Mucosa of descending colon (tissue), 3 donors: ENCODE data around the gene NRP2. TPM values are rescaled to one million over a fixed set of nuclear protein-coding genes. Genes with fewer than 3 reads are reported as not detected.

Experiments
- ATAC-seq: fragments of 200-7000 bp; cut with Tn5 transposase; one replicate; pipeline ENCODE4 v1.9.1; 2020; ENCODE audit warnings: mild to moderate bottlenecking, moderate library complexity
- DNase-seq, 3 donors: peaks; one replicate each; pipeline ENCODE4 v3.0.0-alpha.2; 2020
- H3K36me3 ChIP-seq: fragments of 200-600 bp; one replicate; pipeline ENCODE4 v1.8.0; 2021; ENCODE audit warnings: low read depth, mild to moderate bottlenecking
- H3K4me1 ChIP-seq: fragments of 200-600 bp; one replicate; pipeline ENCODE4 v1.8.0; 2021; ENCODE audit warnings: low read depth, mild to moderate bottlenecking
- H3K4me3 ChIP-seq: fragments of 200-600 bp; one replicate; pipeline ENCODE4 v1.8.0; 2021; ENCODE audit warnings: mild to moderate bottlenecking
- H3K9me3 ChIP-seq: fragments of 200-600 bp; one replicate; pipeline ENCODE4 v1.8.0; 2021; ENCODE audit warnings: mild to moderate bottlenecking
- CTCF ChIP-seq: fragments of 200-600 bp; IDR thresholded peaks from one replicate; pipeline ENCODE4 v1.8.0; 2022; ENCODE audit warnings: antibody characterized with exemption, mild to moderate bottlenecking
- intact Hi-C, 2 donors: fragments of 100-400 bp; cut with DNase I in 1 of 2; cut with micrococcal nuclease in 1 of 2; formaldehyde crosslinking; loops; one replicate each; pipeline versions ENCODE4 v1.11.0 to v1.11.1; 2022; cut with DNase I, micrococcal nuclease
- total RNA-seq, 3 donors: library from RNA; stranded (reverse); fragmentation: NEBNext Ultra II Directional in 2 of 3; extraction: Animal tissue kit (Norgen Biotek cat#: 25700) in 2 of 3; gene quantifications; one replicate each; pipeline versions ENCODE4 v1.2.1 to v1.2.4, GENCODE V29; 2021 to 2023
- donor health status: DM: no; HTN: no; CAD: no; lungs with moderate emphysema.
- donor health status: DM: no; HTN: no; CAD: no.
- donor health status: DM: no; HTN: yes; CAD: no.

NRP2 gene
- total RNA-seq, 3 donors from 2014 or later: 12.3 to 300 (median 19.2) TPM

GRCh38 chr2:205749078-205749477 is 66.8 kb downstream of the NRP2 start:
- Histone ChIP-seq H3K4me1 (peaks cover 4% of the 10 kb centered on the region), H3K4me3 (no peak overlapping the region), H3K9me3 (no peaks in the 10 kb centered on the region), H3K36me3 (no peaks in the 10 kb centered on the region)
- no peak for DNase-seq
- TF ChIP-seq CTCF: no peak
- ATAC-seq: no peak
- intact Hi-C loops: no loop called here

- H3K4me3 ChIP-seq: no peak overlapping the region
- no peaks in the 10 kb centered on the region for H3K9me3 ChIP-seq
- DNase-seq (no peak), ATAC-seq (no peak)
- H3K4me1 ChIP-seq: peaks cover 8% of the 10 kb centered on the region
- no peaks in the 10 kb centered on the region for H3K36me3 ChIP-seq
- TF ChIP-seq CTCF: no peak
- intact Hi-C loops: no loop called here
These were observed 68.5 kb downstream of the NRP2 start for GRCh38 chr2:205750797-205751196.

- Histone ChIP-seq H3K4me1 (peaks cover 8% of the 10 kb centered on the region), H3K36me3 (no peaks in the 10 kb centered on the region), H3K9me3 (no peaks in the 10 kb centered on the region), H3K4me3 (no peak overlapping the region)
- TF ChIP-seq CTCF: no peak
- intact Hi-C loops: no loop called here
- ATAC-seq (no peak), DNase-seq (no peak)
These were observed 69.3 kb downstream of the NRP2 start for GRCh38 chr2:205751569-205752031.

- ATAC-seq (no peak), DNase-seq (no peak)
- Histone ChIP-seq H3K4me1 (peaks cover 8% of the 10 kb centered on the region), H3K9me3 (no peaks in the 10 kb centered on the region), H3K4me3 (no peak overlapping the region), H3K36me3 (no peaks in the 10 kb centered on the region)
- TF ChIP-seq CTCF: no peak
- intact Hi-C loops: no loop called here
These were observed 70.1 kb downstream of the NRP2 start for GRCh38 chr2:205752296-205752820.

- Histone ChIP-seq H3K4me3 (no peak overlapping the region), H3K9me3 (no peaks in the 10 kb centered on the region), H3K4me1 (peaks cover 8% of the 10 kb centered on the region), H3K36me3 (no peaks in the 10 kb centered on the region)
- DNase-seq (no peak), ATAC-seq (no peak)
- TF ChIP-seq CTCF: no peak
- intact Hi-C loops: no loop called here
These were observed 70.6 kb downstream of the NRP2 start for GRCh38 chr2:205752924-205753323.
